GM18507 (cell line): Measurements from ENCODE around the gene PRRT1.
"Not testable (repeated sequence)": the region's sequence is repeated elsewhere in the genome, so short reads cannot be mapped to it uniquely, and the experiment has no call there.

ENCODE experiments used
- DNase-seq: peaks from one replicate; pipeline ENCODE4 v3.0.0; 2011; ENCODE audit warnings: low read depth; ENCODE audit not compliant: insufficient read length; ENCODE audit errors: extremely low spot score
- FAIRE-seq: peaks from 2 replicates; lab custom pipeline; 2011; peaks lifted over from hg19 to GRCh38; lab: Jason Lieb, UNC

The PRRT1 gene

GRCh38 chr6:32189069-32189741, 37.5 kb upstream of the PRRT1 start:
- no peak for DNase-seq
- FAIRE-seq = no peak

- no peak for FAIRE-seq
- DNase-seq = no peak
Measured at GRCh38 chr6:32188381-32189068, 36.8 kb upstream of the PRRT1 start.

DNA sequence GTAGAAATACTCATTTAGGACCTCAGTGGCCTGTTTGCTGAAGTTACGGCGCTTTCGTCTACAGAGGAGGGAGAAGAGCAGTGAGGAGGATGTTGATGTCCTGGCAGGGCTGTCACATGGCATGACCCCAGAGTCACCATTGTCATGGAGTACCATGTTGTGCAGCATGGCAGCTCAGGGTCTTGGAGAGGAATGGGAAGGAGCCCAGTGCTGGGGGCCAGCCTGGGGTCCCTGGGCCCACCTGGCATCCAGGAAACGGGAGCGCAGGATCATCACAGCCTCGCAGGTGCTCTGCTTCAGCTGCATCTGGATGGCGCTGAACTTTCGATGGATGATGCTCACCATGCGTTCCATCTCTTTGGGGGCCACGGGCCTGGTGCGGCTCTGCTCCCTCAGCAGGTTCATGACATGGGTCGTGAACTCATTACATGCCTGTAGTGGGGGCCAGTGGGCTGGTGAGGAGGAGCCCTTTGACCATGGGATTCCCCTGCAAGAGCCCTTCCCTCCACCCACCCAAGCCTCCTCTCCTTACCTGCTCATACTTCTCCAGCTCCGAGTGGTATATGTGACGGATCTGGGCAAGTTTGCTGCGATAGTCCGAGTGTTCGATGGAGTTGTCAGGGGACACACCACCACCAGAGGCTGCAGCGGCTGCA, 36.1 kb upstream of the PRRT1 start:
- FAIRE-seq, DNase-seq: not testable (repeated sequence)

- FAIRE-seq = no peak
- no peak for DNase-seq
Measured at GRCh38 chr6:32187009-32187709, 35.4 kb upstream of the PRRT1 start.

GRCh38 chr6:32186151-32186840, 34.6 kb upstream of the PRRT1 start:
- FAIRE-seq, DNase-seq: not testable (repeated sequence)

DNA sequence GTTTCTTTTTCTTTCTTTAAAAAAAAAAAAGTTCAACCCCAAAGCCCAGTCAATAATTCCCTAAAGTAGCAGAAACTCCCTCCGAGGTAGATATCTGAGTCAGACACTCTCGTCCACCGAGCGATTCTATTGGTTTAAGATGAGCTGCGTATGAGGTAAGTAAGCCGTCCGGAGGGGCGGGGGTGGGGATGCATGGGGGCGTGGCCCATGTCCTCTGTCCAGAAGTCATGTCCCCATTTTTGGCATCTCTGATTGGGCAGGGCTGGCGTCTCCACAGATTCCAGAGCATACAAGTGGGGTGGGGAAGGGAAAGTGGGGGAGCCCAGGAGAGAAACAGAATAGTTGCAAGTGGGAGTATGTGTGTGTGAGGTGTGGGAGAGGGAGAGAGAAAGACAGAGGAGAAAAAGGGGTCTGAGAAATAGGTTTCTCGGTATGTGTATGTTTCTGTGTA, 34.0 kb upstream of the PRRT1 start:
- DNase-seq = not testable (repeated sequence)
- peak; percentile 90 for FAIRE-seq

DNA sequence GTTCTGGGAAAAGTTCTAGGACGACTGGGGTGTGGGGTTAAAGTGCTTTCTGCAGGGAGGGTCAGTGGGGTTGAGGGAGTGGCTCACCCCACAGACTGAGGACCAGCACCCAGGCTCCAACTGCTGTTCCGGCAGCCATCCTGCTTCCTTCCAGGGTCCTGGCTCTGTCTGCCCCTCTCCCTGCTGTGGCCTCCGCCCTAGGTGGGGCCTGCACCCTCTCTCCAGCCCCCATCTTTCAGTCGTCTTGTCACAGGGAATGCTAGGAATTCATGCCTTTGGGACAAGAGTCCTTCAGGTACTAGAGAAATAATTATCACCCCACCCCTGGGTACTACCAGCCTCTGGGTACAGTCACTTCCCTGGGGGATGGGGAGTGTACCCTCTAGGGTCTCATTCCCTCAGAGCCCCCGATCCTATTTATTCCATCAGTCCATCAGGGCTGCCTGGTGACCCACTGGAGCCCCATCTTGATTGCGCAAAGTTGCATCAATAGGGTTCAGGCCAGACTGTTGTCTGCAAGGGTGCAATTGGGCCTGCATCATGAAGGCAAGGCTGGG, 32.4 kb upstream of the PRRT1 start, which contains the start of gene AGER:
AGER (minus strand) TSS at position 170 of the 557 bp plus-strand sequence; CDS start at position 139, 31 bp downstream.
- no peak for FAIRE-seq
- no peak for DNase-seq

GRCh38 chr6:32183483-32184083, 31.8 kb upstream of the PRRT1 start:
- FAIRE-seq (no peak), DNase-seq (no peak)

DNA sequence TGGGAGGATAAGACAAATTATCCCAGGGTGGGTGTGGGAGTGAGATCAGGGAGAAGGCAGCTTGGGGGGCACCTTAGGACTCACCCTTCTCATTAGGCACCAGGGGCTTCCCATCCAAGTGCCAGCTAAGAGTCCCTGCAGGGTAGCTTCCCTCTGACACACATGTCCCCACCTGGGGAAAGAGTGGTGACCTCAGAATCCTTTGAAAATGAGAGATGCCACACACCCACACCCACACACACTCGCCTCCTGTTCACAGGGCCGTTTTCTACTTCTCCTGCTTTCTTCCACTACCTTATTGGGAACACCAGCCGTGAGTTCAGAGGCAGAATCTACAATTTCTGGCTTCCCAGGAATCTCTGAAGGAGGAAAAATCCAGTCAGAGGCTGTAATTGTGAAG, 31.3 kb upstream of the PRRT1 start:
- DNase-seq (no peak), FAIRE-seq (no peak)

DNA sequence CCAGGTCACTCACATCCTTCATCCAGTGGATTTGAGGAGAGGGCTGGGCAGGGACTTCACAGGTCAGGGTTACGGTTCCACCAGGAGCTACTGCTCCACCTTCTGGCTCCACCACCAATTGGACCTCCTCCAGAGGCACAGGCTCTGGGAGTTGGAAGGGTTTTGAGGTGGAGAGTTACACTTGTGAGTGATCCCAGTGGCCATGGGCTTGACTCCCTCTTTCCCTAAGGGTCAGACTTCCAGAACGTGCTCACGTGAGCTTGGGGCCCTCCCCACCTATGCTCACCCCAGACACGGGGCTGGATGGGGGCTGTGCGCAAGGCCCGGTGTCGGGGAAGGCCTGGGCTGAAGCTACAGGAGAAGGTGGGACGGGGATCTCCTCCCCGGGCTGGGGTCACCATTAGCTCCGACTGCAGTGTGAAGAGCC, 30.8 kb upstream of the PRRT1 start:
- FAIRE-seq = no peak

DNA sequence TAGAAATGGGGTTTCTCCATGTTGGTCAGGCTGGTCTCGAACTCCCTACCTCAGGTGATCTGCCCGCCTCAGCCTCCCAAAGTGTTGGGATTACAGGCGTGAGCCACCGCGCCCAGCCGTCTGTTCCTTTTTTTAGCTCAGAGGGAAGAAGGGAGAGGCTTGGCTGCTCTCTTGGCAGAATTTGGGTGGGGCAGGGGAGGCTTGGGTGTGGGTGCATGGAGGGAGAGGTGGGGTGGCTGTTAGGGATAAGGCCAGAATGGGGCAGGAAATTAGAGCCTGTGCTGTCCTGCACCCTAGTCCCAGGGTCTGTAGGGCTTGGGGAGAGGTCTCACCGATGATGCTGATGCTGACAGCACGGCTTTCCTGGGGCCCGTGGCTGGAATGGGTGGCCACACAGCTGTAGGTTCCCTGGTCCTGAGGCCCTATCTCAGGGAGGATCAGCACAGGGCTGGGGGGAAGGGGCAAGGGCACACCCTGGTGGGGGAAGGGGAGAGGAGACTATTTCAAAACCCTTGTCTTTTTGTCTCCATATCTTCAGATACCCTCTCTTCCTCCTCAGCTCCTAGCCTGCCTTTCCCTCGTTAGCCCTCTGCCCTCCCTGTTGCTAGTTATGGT, 30.3 kb upstream of the PRRT1 start:
- DNase-seq = no peak
- no peak for FAIRE-seq

More for the DNA sequence above, 30.8 kb upstream of the PRRT1 start:
- no peak for DNase-seq

DNA sequence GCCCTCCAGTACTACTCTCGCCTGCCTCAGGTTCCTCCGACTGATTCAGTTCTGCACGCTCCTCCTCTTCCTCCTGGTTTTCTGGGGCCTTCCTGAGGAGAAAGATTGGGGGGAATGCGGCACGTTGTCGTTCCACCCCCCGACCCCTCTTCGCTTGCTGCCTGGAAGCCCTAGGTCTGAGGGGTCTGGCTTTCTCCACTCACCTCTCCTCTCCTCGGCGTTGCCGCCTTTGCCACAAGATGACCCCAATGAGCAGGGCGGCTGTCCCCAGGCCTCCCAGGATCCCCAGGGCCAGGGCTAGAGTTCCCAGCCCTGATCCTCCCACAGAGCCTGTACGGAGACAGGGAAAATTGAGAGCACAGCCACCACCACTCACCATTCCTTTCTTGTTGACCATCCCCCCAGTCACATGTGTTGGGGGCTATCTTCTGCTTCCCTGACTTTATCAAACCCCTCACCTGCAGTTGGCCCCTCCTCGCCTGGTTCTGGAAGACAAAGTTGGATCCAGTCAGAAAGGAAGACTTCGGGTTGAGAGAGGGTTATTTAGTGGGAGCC, 29.5 kb upstream of the PRRT1 start:
- no peak for FAIRE-seq
- no peak for DNase-seq

DNA sequence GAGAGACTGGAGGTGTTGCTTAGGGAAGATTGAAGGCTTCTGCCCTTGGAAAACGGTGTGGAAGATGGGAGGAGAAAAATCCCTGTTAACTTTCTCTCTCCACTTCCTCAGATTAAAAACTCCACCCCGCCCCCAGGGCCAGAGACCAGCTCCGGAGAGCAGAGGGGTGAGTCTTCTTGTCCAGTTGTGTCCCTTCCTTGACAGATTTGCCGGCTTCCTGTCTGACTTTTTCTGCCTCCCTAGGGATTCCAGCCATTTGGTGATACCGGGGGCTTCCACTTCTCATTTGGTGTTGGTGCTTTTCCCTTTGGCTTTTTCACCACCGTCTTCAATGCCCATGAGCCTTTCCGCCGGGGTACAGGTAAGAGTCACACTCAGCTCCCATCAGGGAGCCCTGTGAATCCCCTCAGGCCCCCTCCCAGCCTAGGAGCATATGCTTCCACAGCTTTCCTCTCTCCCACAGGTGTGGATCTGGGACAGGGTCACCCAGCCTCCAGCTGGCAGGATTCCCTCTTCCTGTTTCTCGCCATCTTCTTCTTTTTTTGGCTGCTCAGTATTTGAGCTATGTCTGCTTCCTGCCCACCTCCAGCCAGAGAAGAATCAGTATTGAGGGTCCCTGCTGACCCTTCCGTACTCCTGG, 28.1 kb upstream of the PRRT1 start:
- FAIRE-seq (no peak), DNase-seq (no peak)

DNA sequence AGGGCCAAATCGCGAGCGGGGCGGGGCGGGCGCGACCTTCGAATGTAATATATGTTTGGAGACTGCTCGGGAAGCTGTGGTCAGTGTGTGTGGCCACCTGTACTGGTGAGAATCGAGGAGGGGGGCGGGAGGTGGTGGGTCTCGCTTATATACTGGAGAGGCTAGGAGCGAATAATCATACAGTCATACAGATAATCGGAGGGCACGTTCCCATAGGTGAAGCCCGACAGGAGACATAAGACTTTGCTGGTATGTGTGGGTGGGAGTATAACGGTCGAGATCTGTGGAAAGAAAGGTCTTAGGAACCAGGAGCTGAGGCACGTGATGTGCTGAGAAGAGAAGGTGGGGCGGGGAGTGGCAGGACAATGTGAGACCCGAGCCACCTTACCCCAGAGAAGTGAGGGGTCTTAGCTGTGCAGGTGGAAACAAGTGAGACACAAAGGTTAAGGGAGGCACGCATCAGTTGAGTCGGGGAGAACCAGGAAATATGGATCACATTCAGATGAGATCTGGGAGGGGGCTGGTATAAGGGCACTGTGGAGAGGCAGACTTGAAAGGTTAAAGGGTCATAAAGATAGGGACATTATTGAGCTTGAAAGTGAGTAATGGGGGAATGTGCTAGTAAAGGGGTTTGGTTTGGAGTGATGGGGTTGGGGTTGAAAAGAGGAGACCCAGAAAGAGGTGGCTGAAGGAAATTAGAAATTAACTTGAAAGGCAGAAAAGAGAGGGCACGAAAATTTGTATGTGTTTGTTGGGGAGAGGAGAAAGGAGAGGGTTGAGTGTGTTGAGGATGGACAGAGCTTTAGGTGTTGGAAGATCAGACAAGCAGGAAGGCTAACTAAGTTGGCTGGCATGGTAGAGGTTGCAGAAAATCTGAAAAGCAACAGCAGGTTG, 27.1 kb upstream of the PRRT1 start:
- DNase-seq = no peak
- no peak for FAIRE-seq

DNA sequence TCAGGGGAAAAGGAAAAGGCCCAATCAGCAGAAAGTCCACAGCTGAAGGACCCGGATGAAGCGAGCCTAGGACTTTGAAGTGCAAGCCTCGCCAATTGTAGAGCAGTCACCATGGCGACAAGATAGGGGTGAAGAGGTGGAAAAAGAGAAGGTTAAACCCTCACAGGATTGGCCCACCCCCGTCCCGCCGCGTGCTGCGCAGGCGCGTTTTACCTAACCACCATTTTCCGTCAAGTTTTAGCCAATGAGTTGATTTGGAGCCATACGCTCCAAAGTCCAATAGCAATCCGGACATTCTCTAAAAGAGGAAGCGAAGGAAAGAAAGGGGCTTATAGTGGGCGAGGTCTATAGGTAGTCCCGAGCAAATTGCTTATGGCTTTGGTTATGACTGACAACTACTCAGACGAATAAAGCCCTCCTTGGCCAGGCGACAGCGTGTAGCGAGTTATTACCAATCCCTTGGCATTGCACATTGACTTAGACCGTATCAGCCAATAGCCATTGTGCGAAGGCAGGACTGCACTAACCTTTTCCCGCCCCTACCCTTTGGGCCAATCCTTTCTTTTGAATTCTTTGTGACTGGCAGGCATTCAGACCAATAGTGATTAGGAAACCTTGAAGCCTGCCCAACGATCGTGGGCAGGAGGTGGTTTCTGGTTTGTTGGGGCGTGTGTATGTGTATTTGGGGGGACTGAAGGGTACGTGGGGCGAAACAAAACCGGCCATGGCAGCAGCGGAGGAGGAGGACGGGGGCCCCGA, 26.2 kb upstream of the PRRT1 start, which contains the start of gene RNF5:
RNF5 (plus strand) TSS at position 618 of the 759 bp plus-strand sequence; CDS start at position 725, 107 bp downstream.
- FAIRE-seq = peak; percentile 99
- peak; percentile 83 for DNase-seq
